Measurements from ENCODE around the gene CHD8. TPM values are rescaled to one million over a fixed set of nuclear protein-coding genes. Genes with fewer than 3 reads are reported as not detected.

CHD8 gene
- total and polyA plus RNA-seq, 2 of the 13 experiments (the other 11 are each of a cell fraction or from before 2014, with no cell fraction given), result 35.1 to 79.6 TPM

DNA sequence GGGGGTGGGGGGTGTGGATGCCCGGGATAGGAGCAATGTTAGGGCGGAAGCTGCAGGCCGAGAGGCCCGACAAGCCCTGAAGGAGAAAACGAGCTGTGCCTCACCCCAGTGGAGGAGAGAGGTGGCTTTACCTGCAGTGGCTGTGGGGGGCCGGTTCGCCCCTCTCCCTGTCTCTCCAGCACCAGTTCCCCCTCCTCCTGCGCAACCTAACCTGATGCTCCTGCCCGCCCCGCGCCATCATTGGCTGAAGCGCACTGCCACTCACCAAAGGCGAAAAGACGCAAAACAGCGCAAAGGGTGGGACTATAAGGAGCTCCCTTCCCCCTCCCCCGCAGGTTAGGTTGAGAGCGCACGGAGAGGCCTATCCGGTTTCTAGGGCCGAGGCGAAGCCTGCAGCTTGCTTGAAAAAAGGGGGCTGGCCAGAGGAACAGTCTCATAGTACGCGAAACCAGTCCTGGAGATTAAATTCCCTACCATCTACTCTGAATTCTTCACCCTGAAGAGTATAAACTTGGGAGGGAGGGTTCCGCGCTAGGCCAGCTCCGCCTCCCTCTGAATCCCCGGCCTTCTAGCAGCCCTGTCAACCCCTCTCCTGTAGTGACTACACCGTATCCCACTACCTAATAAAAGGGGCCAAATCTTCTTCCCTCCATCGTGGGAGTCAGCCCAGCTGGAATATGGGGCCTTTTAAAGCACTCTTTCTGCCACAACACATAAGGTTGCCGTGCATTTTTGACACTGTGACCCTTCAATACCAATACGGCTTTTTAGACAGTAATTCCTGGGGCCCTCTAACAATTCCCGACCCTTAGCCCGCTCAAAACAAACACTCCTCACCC, 18.6 kb downstream of the CHD8 start (continued):
- TF ChIP-seq TMF1 (CRISPR knock-in tag; IDR thresholded peaks at IDR 0.05; ENCODE audit: low read depth) (peak; percentile 92), CENPX (CRISPR knock-in tag; IDR thresholded peaks at IDR 0.05) (no peak), ZNF496 (CRISPR knock-in tag; IDR thresholded peaks at IDR 0.05; ENCODE audit: insufficient replicate concordance) (no peak), ZNF780A (CRISPR knock-in tag; IDR thresholded peaks at IDR 0.05) (no peak), ZKSCAN1 (IDR thresholded peaks at IDR 0.05; ENCODE audit: low read length) (0 out of 2 replicates have a peak, but pooled peaks have one; percentile 57), EZH2 (conservative IDR thresholded peaks at IDR 0.05; ENCODE audit: low read depth, low read length) (no peak), ZNF552 (CRISPR knock-in tag; IDR thresholded peaks at IDR 0.05; ENCODE audit: borderline replicate concordance) (peak; percentile 12; the same call in 1 of the 2 replicates), SMC3 (IDR thresholded peaks at IDR 0.05; ENCODE audit: low read length) (no peak), NR2F2 (IDR thresholded peaks at IDR 0.05; ENCODE audit: borderline replicate concordance, low read depth) (peak; percentile 23; the same call in 1 of the 2 replicates), NKX3-1 (CRISPR knock-in tag; IDR thresholded peaks at IDR 0.05) (0 out of 2 replicates have a peak, but pooled peaks have one; percentile 11)
- TF ChIP-seq, protein P1, sequence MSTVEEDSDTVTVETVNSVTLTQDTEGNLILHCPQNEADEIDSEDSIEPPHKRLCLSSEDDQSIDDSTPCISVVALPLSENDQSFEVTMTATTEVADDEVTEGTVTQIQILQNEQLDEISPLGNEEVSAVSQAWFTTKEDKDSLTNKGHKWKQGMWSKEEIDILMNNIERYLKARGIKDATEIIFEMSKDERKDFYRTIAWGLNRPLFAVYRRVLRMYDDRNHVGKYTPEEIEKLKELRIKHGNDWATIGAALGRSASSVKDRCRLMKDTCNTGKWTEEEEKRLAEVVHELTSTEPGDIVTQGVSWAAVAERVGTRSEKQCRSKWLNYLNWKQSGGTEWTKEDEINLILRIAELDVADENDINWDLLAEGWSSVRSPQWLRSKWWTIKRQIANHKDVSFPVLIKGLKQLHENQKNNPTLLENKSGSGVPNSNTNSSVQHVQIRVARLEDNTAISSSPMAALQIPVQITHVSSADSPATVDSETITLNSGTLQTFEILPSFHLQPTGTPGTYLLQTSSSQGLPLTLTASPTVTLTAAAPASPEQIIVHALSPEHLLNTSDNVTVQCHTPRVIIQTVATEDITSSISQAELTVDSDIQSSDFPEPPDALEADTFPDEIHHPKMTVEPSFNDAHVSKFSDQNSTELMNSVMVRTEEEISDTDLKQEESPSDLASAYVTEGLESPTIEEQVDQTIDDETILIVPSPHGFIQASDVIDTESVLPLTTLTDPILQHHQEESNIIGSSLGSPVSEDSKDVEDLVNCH (CRISPR knock-in tag; IDR thresholded peaks at IDR 0.05), result no peak
- TF ChIP-seq, protein P2, sequence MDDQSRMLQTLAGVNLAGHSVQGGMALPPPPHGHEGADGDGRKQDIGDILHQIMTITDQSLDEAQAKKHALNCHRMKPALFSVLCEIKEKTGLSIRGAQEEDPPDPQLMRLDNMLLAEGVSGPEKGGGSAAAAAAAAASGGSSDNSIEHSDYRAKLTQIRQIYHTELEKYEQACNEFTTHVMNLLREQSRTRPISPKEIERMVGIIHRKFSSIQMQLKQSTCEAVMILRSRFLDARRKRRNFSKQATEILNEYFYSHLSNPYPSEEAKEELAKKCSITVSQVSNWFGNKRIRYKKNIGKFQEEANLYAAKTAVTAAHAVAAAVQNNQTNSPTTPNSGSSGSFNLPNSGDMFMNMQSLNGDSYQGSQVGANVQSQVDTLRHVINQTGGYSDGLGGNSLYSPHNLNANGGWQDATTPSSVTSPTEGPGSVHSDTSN (CRISPR knock-in tag; IDR thresholded peaks at IDR 0.05; ENCODE audit: borderline replicate concordance), result peak; percentile 86; the same call in 1 of the 2 replicates
- TF ChIP-seq, protein P3, sequence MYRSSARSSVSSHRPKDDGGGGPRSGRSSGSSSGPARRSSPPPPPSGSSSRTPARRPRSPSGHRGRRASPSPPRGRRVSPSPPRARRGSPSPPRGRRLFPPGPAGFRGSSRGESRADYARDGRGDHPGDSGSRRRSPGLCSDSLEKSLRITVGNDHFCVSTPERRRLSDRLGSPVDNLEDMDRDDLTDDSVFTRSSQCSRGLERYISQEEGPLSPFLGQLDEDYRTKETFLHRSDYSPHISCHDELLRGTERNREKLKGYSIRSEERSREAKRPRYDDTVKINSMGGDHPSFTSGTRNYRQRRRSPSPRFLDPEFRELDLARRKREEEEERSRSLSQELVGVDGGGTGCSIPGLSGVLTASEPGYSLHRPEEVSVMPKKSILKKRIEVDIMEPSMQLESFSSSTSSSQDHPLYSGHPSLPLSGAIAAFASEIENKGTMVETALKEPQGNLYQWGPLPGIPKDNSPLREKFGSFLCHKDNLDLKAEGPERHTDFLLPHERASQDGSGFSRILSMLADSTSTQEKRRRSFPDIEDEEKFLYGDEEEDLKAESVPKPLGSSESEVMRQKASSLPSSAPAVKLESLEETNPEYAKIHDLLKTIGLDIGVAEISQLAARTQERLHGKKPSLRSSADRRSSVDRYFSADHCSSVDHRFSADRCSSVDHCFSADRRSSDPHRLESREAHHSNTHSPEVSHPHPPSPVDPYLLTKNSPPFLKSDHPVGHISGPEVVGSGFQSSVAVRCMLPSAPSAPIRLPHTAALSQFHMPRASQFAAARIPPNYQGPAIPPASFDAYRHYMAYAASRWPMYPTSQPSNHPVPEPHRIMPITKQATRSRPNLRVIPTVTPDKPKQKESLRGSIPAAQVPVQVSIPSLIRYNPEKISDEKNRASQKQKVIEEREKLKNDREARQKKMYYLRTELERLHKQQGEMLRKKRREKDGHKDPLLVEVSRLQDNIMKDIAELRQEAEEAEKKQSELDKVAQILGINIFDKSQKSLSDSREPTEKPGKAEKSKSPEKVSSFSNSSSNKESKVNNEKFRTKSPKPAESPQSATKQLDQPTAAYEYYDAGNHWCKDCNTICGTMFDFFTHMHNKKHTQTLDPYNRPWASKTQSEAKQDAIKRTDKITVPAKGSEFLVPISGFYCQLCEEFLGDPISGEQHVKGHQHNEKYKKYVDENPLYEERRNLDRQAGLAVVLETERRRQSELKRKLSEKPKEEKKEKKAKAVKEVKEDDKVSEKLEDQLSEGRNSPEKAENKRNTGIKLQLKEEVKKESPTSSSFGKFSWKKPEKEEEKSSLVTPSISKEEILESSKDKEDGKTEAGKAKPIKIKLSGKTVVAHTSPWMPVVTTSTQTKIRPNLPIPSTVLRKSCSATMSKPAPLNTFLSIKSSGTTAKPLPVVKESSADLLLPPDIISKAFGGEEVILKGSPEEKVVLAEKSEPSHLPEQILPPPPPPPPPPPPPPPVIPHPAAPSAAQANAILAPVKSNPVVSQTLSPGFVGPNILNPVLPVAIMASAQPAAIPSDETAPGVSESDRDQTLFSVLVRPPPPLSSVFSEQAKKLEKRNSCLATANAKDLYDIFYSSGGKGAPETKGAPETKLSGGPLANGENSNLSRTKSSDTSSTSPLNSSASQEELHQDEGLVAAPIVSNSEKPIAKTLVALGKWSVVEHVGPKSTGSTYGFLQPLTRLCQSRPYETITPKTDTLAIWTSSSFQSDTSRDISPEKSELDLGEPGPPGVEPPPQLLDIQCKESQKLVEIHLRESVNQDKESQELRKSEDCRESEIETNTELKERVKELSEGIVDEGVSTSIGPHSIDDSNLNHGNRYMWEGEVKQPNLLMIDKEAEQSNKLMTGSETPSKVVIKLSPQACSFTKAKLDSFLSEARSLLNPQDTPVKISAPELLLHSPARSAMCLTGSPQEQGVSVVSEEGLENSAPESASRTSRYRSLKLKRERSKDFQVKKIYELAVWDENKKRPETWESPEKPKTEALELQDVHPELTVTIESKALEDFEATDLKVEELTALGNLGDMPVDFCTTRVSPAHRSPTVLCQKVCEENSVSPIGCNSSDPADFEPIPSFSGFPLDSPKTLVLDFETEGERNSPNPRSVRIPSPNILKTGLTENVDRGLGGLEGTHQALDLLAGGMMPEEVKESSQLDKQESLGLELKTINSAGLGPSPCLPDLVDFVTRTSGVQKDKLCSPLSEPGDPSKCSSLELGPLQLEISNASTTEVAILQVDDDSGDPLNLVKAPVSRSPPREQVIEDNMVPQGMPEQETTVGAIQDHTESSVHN (CRISPR knock-in tag; IDR thresholded peaks at IDR 0.05), result no peak
- TF ChIP-seq, protein P4, sequence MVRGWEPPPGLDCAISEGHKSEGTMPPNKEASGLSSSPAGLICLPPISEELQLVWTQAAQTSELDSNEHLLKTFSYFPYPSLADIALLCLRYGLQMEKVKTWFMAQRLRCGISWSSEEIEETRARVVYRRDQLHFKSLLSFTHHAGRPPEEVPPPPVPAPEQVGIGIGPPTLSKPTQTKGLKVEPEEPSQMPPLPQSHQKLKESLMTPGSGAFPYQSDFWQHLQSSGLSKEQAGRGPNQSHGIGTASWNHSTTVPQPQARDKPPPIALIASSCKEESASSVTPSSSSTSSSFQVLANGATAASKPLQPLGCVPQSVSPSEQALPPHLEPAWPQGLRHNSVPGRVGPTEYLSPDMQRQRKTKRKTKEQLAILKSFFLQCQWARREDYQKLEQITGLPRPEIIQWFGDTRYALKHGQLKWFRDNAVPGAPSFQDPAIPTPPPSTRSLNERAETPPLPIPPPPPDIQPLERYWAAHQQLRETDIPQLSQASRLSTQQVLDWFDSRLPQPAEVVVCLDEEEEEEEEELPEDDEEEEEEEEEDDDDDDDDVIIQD (CRISPR knock-in tag; IDR thresholded peaks at IDR 0.05; ENCODE audit: low read depth), result peak; percentile 62; the same call in 1 of the 2 replicates
